ENCODE data around the gene DAB2IP. TPM values are rescaled to one million over a fixed set of nuclear protein-coding genes. Genes with fewer than 3 reads are reported as not detected.

Gene DAB2IP
- total and polyA plus RNA-seq, 4 donors = 19.4 to 75.0 (median 28.7) TPM

DNA sequence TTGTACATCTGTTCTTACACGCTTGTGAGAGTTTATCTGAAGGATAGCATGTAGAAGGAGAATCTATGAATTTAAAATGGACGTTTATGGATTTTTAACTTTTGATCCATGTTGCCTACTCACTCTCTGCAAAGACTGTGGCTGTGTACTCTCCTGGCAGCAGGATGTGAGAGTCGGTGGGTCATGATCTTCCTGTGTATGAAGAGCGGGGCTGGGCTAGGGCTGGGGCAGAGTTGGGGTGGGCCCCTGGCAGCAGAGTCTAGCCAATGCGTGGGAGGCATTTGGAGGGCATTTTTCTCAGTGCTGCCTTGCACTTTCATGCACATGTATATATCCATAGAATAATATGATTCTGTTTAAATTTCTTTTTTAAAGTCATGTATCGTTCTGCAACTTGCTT is 24.0 kb upstream of the DAB2IP start:
- H3K9ac ChIP-seq (ENCODE audit: insufficient read depth in 1 of 2, low read length in 2 of 2) = no peak overlapping the region
- peaks cover 0 to 9% (median under 1%) of the 10 kb centered on the region in 5 donors for H3K4me1 ChIP-seq (ENCODE audit: control insufficient read depth in 5 of 5, insufficient read depth in 5 of 5, low read length in 5 of 5)
- TF ChIP-seq, protein P1, sequence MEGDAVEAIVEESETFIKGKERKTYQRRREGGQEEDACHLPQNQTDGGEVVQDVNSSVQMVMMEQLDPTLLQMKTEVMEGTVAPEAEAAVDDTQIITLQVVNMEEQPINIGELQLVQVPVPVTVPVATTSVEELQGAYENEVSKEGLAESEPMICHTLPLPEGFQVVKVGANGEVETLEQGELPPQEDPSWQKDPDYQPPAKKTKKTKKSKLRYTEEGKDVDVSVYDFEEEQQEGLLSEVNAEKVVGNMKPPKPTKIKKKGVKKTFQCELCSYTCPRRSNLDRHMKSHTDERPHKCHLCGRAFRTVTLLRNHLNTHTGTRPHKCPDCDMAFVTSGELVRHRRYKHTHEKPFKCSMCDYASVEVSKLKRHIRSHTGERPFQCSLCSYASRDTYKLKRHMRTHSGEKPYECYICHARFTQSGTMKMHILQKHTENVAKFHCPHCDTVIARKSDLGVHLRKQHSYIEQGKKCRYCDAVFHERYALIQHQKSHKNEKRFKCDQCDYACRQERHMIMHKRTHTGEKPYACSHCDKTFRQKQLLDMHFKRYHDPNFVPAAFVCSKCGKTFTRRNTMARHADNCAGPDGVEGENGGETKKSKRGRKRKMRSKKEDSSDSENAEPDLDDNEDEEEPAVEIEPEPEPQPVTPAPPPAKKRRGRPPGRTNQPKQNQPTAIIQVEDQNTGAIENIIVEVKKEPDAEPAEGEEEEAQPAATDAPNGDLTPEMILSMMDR (IDR thresholded peaks at IDR 0.05; ENCODE audit: control extremely low read depth, extremely low read depth) = no peak
- no peaks in the 10 kb centered on the region for H3K9me3 ChIP-seq (ENCODE audit: control insufficient read depth in 4 of 4, insufficient read depth in 3 of 4, low read length in 3 of 4)
- no peaks in the 10 kb centered on the region for H3K36me3 ChIP-seq (ENCODE audit: control insufficient read depth in 4 of 4, insufficient read depth in 4 of 4, low read length in 4 of 4)
- WGBS, 2 donors = 45 to 62% methylated on average over 6 of the region's 6 CpGs
- no peak overlapping the region for H3K4me3 ChIP-seq
- H3K27ac ChIP-seq (ENCODE audit: low read depth in 1 of 2, low read length in 1 of 2) = no peak overlapping the region
- no peak for ATAC-seq (ENCODE audit: insufficient read depth, low FRiP score)
- H3K27me3 ChIP-seq (ENCODE audit: control insufficient read depth in 3 of 3, insufficient read depth in 3 of 3, low read length in 2 of 3) = no peaks in the 10 kb centered on the region
- no peak for DNase-seq

DNA sequence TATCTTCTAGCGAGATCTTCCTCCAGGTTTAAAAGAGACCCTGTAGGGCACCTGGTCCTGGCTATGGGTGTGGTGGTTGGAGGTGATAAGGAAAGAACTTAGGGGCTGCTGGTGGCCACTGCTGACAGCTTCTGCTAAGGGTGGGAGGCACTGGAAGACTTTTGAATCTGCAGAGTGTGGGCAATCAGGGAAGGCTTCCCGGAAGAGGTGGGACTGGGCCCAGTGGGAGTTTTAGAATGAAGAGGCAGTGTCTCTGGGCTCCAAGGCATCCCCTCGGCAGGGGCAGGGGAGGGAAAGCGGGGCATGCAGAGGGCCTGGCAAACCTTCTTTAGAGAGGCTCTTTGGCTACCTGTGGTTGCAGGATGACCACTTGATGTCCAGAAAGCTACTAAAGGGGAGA is 23.0 kb upstream of the DAB2IP start:
- 95 to 99% methylated on average over 4 of the region's 4 CpGs for WGBS, 2 donors
- no peaks in the 10 kb centered on the region for H3K27me3 ChIP-seq (ENCODE audit: control insufficient read depth in 3 of 3, insufficient read depth in 3 of 3, low read length in 2 of 3)
- DNase-seq (no peak), ATAC-seq (ENCODE audit: insufficient read depth, low FRiP score) (no peak)
- no peaks in the 10 kb centered on the region for H3K9me3 ChIP-seq (ENCODE audit: control insufficient read depth in 4 of 4, insufficient read depth in 3 of 4, low read length in 3 of 4)
- no peaks in the 10 kb centered on the region for H3K36me3 ChIP-seq (ENCODE audit: control insufficient read depth in 4 of 4, insufficient read depth in 4 of 4, low read length in 4 of 4)
- no peak overlapping the region for H3K4me3 ChIP-seq
- H3K9ac ChIP-seq (ENCODE audit: insufficient read depth in 1 of 2, low read length in 2 of 2) = no peak overlapping the region
- TF ChIP-seq, protein P1 (IDR thresholded peaks at IDR 0.05; ENCODE audit: control extremely low read depth, extremely low read depth) = no peak
- peaks cover 0 to 9% (median 0%) of the 10 kb centered on the region in 5 donors for H3K4me1 ChIP-seq (ENCODE audit: control insufficient read depth in 5 of 5, insufficient read depth in 5 of 5, low read length in 5 of 5)
- no peak overlapping the region for H3K27ac ChIP-seq (ENCODE audit: low read depth in 1 of 2, low read length in 1 of 2)

DNA sequence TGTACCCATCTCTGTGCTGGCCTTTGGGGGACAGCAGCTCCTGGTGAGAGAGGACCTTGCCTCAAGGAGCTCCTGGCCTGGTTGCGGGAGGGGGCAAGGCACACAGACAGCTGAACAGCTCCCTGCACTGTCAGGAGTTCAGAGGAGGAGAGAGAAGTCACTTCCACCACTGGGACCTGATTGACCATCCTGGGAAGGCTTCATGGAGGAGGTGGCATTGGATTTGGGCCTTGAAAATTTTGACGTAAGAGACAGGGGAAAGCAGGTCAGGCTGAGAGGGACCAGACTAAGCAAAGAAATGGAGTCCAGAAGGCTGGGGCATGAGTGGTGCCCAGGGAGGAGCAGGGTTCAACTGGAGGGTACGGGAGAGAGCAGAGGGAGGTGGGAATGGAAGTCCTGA is 20.3 kb upstream of the DAB2IP start:
- no peak for DNase-seq
- Histone ChIP-seq H3K9ac (ENCODE audit: insufficient read depth in 1 of 2, low read length in 2 of 2) (no peak overlapping the region), H3K9me3 (ENCODE audit: control insufficient read depth in 4 of 4, insufficient read depth in 3 of 4, low read length in 3 of 4) (no peaks in the 10 kb centered on the region), H3K36me3 (ENCODE audit: control insufficient read depth in 4 of 4, insufficient read depth in 4 of 4, low read length in 4 of 4) (no peaks in the 10 kb centered on the region), H3K4me1 (ENCODE audit: control insufficient read depth in 5 of 5, insufficient read depth in 5 of 5, low read length in 5 of 5) (peaks cover 0 to 9% (median 0%) of the 10 kb centered on the region in 5 donors), H3K27me3 (ENCODE audit: control insufficient read depth in 3 of 3, insufficient read depth in 3 of 3, low read length in 2 of 3) (no peaks in the 10 kb centered on the region), H3K4me3 (no peak overlapping the region), H3K27ac (ENCODE audit: low read depth in 1 of 2, low read length in 1 of 2) (no peak overlapping the region)
- ATAC-seq (ENCODE audit: insufficient read depth, low FRiP score) = no peak
- WGBS, 2 donors = 94 to 97% methylated on average over 3 of the region's 3 CpGs
- TF ChIP-seq, protein P1 (IDR thresholded peaks at IDR 0.05; ENCODE audit: control extremely low read depth, extremely low read depth) = no peak

DNA sequence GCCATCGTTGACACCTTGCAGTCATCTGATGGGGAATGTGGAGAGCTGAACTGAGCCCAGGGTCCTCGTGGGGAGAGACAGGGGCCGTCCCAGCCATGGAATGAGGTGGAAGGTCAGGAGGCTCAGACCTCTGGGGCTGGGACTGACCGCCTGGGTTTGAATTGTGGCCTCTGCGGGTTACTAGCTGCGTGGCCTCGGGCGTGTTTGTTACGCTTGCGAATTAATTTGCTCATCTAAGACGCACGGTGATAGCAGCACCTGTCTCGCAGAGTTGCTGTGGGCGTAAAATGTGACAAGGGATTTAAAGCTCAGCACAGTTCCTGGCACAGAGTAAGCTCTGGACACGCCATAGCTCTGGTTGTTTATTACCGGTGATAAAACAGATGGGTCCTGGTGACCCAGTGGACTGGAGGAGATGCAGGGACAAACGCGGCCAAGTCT is 19.4 kb upstream of the DAB2IP start:
- TF ChIP-seq, protein P1 (IDR thresholded peaks at IDR 0.05; ENCODE audit: control extremely low read depth, extremely low read depth) = no peak
- no peak overlapping the region for H3K9ac ChIP-seq (ENCODE audit: insufficient read depth in 1 of 2, low read length in 2 of 2)
- no peaks in the 10 kb centered on the region for H3K36me3 ChIP-seq (ENCODE audit: control insufficient read depth in 4 of 4, insufficient read depth in 4 of 4, low read length in 4 of 4)
- WGBS, 2 donors = 90 to 93% methylated on average over 18 of the region's 18 CpGs
- H3K4me3 ChIP-seq = no peak overlapping the region
- H3K4me1 ChIP-seq (ENCODE audit: control insufficient read depth in 5 of 5, insufficient read depth in 5 of 5, low read length in 5 of 5) = peaks cover 0 to 13% (median 4%) of the 10 kb centered on the region in 5 donors
- H3K27ac ChIP-seq (ENCODE audit: low read depth in 1 of 2, low read length in 1 of 2) = no peak overlapping the region
- no peaks in the 10 kb centered on the region for H3K27me3 ChIP-seq (ENCODE audit: control insufficient read depth in 3 of 3, insufficient read depth in 3 of 3, low read length in 2 of 3)
- DNase-seq (no peak), ATAC-seq (ENCODE audit: insufficient read depth, low FRiP score) (no peak)
- no peaks in the 10 kb centered on the region for H3K9me3 ChIP-seq (ENCODE audit: control insufficient read depth in 4 of 4, insufficient read depth in 3 of 4, low read length in 3 of 4)
